Measurements from ENCODE around the gene STK32C.

STK32C gene

DNA sequence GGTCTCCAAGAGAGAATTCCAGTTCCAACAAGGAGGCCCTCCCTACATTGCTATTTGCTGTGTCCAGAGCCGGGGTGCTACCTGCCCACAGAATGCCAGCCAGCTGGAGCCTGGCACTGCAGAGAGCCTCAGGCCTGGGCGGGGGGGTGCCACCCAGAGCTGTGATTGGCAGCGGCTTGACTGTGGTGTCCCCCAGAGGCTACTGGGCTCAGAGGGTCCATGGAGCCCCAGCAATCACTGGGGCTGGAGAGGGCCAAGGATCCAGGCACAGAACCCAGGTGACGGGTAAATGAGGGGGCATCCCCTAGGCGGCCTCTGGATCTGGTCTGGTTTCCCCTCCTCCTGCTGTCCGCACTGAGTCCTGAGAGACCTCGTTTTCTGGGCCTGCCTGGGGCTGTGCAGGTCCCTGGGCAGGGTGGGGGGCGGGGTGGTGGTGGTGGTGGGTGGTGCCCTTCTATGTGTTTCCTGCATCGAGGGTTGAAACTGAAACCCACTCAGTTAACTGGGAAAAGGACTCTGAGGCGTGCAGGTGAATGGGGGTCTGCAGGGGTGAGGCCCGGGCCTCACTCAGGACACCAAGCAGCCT lies 108.4 kb downstream of the STK32C start:
- no peak for DNase-seq (ENCODE audit: low read depth in 2 of 2)

DNA sequence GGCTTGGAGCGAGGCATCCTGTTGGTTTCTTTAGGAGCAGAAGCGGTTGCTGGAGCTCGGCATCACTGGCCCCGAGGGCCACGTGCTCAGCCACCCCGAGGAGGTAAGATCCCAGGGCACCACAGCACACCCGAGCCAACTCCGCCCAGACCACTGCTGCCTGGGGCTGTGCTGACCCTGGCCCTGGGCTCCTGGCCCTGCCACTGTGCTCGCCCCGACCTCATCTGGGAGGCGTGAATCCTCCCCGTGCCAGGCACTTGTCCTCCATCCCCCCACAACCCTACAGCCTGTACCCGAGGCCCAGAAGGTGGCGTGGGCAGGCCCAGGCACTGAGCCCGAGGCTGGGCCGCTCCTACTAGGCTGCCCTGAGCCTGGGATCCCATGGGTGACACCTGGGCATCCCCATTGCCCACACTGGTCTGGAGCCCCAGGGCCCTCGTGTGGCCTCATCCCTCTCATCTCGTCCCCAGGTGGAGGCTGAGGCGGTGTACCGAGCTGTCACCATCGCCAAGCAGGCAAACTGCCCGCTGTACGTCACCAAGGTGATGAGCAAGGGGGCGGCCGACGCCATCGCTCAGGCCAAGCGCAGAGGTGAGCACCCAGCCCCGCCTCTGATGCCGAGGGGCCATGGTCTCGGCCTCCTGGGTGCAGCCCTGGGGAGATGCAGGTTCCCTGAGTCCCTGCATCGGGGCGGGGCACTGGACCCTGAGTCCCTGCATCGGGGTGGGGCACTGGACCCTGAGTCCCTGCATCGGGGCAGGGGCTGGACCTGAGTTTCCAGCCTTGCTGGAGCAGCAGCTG lies 109.2 kb downstream of the STK32C start:
- no peak for DNase-seq (ENCODE audit: low read depth in 2 of 2)

DNA sequence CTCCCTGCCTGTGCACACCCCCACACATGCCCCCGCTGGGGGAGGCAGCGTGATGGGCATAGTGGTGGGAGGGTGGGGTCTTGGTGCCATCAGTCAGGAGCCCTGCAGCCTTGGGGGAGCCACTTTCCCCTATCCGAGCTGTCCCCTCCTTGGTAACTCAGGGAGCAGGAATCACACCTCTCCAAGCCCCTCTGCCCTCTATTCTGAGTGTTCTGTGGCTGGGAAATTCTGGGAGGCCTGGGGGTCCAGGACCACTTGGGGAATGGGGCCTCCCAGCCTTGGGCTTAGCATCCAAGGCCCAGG lies 109.7 kb downstream of the STK32C start:
- DNase-seq (ENCODE audit: low read depth in 2 of 2), result no peak

DNA sequence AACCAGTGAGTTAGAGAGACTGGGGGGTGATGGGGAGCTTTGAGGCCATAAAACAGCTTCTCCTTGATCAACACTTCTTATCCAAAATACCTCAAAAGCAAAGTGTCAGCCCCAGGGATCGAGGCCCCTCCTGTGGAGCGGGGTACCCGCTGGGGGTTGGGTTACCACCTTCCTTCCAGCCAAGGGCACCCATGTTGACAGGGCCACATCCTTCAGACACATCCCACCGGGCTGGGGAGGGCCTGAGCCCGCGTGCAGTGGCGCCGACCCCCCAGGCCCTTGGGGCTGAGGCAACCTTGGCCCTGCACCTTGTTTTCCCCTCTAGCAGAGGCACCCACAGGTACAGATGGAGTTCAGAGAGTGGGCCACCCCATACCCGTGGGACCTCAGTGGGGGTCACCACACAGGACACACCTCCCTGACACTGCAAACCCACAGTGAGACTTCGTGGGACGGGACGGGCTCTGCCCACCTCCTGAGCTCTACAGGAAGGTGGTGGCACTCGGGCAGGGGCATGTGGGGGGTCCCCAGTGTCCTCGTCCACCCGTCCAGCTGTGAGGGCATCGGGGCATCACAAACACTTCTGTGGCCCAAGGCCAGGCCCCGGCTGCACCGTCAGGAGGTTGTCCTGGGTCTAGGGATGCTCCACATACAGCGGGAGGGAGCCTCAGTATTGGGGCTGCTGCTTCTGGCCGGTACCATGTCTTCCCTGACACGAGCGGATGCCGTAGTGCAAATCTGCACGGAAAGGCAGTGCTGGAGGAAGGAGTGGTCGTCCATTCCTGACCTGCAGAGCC lies 110.3 kb downstream of the STK32C start:
- no peak for DNase-seq (ENCODE audit: low read depth in 2 of 2)

DNA sequence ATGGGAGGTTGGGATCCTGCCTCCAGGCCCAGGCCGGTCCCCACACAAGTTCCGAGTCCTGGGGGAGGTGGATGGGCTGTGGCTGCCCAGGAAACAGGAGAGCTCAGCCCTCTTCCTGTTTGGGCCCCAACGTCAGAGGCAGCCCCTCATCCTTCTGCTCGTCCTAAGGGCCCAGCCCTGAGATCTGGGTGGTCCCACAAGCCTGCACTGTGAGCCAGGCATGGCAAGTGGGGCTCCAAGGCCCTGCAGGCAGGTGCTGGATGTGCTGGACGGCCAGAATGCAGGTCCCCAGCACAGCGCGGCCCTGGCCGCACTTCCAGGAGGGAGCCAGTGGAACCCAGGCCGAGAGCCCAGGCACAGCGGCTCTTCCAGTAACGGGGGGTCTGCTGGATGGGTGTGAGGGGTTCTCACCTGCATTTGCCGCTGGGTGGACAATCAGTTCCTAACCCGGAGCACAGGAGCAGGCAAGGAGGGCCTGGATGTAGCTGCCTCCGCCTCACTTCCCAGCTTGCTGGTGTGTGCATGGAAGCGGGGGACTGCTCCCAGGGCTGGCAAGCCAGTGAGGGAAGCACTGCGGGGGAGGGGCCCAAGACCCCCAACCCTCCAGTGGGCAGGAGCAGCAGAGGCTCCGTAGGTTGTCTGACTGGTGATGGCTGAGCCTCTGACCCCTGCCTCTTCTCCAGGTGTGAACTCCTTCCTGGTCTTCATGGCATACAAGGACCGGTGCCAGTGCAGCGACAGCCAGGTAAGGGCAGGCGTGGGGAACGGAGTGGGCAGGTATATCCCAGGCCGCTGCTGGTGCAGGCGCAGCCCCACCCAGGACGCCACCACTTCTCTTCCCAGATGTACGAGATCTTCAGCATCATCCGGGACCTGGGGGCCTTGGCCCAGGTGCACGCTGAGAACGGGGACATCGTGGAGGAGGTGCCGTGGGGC lies 111.3 kb downstream of the STK32C start:
- DNase-seq (ENCODE audit: low read depth in 2 of 2), result no peak

DNA sequence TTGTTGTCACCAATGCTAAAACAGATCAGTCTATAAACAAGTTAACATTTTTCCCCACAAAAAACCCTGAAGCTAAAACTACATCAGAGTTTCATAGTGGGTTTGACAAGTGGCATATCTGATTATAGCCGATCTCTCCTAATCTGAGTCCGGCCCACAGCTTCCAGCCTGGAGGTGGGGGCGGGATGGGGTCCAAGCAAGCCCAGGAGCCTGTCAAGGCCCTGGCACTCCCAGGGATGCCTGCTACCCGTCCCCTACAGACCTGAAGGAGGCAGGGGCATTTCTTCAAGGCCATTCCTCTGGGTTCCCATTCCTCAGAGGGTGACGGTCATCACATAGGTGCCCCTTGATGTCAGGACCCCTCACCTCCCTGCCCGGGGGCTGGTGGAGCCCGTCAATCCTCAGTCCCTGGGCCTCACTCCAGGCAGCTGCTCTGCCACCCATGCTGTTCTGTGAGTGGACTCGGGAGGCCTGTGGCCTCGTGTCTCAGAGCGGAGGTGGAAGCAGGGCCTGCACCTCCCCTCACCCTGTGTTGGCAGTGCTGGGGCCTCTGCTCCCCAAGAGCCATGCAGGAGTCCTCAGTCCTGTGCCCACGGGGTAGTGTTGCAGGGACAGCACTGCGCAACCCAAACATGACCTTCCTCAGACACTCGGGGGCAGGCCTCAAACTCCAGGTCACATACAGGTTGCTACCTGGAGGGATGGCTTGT lies 112.2 kb downstream of the STK32C start:
- DNase-seq (ENCODE audit: low read depth in 2 of 2), result no peak

DNA sequence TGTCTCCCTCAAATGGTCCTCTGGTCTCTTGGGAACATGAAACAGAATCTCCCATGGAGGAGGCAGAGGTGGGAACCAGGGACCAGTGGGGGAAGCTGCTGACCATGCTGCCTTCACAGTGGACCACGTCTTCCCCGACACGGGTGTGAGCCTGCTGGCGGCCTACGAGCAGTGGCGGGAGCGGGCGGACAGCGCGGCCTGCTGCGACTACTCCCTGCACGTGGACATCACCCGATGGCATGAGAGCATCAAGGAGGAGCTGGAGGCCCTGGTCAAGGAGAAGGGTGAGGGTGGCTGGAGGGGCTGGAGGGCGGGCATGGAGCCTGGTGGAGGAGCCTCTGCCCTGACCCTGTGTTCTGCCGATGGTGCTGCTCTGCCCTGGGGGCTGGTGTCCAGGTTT lies 113.0 kb downstream of the STK32C start:
- no peak for DNase-seq (ENCODE audit: low read depth in 2 of 2)

DNA sequence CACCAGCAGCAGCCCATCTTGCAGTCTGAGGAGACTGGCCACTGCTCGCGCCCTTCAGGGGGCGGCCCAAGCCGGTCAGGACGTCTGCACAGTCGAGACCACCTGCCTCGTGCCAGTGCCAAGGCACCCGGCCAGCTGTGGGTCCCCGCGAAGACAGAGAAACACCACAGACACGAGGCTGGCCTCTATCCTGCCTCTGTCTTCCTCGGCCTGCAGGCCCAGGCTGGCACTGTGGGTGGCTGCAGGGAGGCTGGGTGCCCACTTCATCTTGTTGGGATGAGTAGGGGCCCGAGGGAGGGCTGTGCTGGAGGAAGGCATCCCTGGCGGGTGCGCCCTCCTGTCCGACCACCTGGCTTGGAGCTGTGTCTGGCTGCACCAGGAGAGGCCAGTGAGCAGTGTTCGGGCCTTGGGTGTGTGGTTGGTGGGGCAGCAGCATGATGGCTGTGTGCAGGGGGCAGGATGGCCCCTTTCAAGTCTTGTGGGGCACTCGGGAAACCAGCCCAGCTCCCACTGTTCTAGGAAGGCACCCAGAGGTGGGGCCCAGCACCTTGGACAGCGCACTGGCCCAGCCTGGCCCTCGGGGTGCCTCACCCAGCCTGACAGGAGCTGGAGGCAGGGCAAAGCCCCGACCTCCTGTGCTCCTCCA lies 113.7 kb downstream of the STK32C start:
- peak in 1 of 2 donors; percentile 36 for DNase-seq (ENCODE audit: low read depth in 2 of 2)

DNA sequence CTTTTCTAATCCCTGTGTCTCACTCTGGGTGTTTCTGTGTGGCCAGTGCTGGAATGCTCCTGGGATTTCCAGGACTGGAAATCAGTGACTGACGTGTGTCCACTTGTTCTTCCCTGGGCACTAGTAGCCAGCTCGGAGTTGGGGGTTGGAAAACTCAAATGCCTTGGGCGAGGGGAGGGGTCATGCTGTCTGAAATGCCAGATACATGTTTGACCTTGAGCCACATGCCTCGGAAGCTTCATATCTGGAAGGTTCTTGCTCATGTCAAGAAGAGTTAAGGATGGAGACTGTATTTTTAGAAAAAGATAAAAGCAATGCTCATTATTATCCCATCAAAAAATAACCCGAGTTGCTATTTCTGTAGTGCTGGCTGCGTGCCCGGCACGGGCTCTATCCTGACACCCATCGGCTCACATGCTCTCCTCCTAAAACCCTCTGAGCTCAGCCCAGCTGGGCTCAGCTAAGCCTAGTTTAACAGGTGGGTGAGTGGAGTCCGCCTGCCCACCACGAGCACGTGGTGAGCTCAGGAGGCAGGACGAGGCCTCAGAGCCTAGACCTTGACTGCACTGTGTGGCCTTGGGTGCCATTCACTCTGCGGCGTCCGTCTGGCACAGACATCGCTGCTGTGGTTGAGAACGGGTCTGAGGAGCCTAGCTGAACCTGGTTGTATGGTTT lies 114.6 kb downstream of the STK32C start:
- no peak for DNase-seq (ENCODE audit: low read depth in 2 of 2)

DNA sequence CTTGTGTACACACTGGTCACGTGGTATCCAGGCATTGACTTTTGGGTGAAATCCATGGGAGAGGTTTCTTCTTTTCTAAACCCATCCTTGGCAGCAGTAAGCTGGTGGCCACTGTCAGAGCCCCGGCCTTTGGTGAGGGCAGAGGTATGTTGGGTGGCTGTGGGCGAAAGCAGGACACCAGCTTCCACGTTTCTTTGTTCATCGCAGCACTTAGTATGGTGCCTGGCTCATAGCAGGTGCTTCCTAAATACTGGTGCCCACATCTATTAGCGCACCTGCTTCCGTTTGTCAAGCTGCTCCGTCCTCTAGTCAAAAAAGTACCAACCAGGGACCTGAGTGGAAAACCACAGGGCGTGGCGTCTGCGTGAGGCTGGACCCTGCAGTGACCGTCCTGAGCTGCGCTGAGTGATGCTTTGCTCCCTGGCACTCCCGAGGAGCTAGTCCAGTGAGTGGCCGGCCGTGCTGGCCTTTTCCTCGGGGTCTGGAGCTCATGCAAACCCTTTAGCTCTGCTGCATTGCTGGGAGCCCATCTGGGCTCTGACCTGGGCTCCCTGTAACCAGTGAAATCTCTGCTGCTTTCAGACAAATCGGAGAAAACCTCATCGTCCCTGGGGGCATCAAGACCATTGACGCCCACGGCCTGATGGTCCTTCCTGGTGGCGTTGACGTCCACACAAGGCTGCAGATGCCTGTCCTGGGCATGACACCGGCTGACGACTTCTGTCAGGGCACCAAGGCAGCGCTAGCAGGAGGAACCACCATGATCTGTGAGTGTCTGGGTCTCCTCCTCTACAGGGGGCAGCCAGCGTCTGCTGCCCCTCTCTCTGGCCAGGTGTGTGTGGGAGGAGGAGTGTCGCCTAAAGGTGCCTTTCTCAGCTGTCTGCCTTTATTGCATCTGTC lies 115.4 kb downstream of the STK32C start:
- DNase-seq (ENCODE audit: low read depth in 2 of 2), result no peak

DNA sequence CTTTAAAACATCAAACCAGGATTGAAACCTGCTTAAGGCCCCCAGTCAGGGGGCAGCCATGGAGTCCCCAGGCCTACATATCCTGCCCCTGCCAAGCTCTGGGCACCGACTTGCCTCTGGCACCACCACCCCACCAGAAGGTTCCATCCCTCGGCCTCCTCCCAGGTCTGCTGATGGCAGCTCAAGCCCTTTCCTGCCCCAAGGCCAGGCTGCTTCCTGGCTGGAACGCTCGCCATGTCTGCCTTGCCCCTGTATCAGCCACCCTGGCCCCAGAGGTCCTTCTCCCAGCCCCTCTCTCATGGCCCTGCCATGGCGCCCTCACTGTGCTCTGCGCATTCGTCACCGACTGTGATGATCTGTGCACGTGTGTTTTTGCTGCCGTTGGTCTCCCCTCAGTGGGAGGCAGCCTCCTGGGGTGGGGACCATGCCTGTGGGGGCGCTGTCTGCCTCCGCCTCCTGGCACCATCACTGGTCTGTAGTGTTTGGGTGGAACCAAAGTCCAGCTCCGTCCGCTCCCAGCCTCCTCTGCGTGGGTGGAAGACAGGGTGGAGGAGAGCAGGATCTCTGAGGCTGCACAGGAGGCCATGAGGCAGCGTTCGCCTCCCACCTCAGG lies 117.8 kb downstream of the STK32C start:
- DNase-seq (ENCODE audit: low read depth in 2 of 2), result no peak

DNA sequence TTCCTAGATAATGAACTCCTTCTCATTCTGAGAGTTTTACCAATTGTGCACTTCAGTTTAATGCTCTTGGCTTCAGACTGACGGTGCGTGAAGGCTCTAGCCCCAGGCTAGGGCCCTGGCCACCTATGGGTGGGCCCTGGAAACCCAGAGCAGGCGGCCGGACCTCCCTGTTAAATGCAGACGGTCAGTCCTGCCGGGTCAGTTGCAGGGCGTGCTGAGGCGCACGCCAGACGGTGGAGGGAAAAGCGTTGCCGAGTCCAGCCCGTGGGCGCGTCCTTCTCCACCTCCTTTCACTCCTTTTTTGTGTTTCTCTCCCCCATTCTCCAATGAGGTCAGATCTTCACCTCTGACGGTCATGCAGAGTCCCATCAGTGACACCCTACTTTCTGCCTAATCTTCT lies 118.7 kb downstream of the STK32C start:
- DNase-seq (ENCODE audit: low read depth in 2 of 2), result no peak

DNA sequence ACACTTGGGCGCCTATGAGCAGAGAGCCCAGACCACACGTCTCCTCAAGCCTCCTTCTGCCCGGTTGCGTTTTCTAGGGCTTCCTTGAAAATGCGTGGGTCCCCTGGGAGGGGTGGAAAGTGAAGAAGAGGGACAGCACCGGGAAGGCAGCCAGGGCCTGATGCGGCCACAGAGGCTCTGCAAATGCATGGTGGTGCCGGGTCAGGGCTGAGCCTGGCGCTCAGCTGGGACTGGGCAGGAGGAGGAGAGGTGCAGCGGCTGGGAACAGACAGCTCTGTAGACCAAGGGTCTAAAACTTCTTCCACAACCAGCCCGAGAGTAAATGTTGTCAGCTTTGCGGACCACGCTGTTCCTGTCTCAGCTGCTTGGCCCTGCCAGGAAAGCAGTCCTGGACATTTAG lies 119.4 kb downstream of the STK32C start:
- DNase-seq (ENCODE audit: low read depth in 2 of 2), result no peak

DNA sequence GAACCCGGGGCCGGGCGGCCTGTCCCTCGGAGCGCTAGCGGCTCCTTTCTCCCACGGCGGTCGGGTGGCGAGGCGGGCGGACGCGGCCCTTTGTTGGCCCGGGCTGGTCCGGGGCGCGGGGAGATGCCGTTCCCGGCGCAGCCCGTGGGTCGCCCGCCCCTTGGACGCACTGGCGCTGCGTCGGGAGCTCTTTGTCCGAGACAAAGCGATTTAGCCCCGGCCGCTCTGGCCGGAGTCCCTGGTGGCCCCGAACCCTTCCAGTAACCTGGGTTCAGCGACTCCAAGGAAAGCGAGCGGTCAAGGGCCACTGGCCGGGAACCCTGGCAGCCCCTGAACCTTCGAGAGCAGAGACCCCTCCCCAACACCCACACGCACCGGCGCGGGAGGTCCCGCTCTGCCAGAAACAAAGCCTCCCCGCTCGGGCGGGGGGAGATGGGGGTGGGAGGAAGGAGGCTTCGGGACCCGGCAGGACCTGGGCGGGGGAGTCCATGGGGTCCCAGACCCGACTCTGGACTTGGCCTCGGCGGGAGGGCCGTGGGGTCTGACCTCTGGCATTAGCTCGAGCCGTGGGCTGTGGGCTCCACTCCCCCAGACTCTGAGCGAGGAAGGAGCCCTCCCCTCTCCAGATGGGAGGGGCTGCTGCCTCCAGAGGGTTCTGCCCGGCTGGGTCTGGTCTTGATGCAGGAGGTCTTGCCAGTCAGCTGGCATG lies 120.2 kb downstream of the STK32C start:
- no peak for DNase-seq (ENCODE audit: low read depth in 2 of 2)

DNA sequence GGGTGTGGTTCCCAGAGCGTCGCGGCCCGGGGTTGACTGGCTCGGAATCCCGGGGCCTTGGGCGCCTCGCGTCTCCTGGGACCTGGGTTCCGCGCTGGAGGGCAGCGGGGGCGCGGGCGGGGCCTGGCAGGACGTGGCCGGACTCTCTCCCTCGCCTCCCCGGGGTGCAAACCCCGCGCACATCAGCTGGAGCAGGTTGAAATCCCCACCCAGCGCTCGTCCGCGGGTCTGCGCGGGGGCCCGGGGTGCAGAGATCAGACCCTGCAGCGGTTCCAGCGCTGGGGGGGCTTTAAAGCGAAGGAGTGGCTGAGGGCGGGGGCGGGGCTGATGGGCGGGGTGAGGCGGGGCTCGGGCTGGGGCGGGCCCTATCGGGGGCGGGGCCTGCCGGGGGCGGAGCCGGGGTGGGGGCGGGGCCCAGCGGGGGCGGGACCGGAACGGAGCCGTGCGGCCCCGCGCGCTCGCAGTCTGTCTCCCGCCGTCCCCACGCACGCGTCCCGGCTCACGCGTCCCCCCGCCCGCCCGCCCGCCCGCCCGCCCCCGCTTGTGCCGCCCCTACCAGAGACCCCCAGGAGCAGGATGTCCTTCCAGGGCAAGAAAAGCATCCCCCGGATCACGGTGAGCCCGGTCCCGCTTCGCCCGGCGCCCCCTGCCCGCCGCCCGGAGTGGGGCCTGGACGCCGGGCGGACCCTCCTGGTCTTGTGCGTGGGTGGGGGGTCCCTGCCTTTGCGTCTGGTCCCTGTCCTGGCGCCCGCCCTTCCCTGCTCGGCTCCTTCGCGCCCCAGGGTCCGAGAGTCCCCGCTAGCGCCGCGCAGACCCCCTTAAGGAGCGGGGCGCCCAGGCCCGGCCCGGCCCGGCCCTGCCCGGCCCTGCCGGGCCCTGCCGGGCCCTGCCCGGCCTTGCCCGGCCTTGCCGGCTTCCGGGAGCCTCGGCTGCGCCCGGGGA lies 121.0 kb downstream of the STK32C start, which contains the start of gene DPYSL4:
Gene DPYSL4, plus strand, starts transcription at position 461 of the 942 bp plus-strand sequence. Its CDS starts 116 bp downstream, at position 577.
- peak in 1 of 2 donors; percentile 37 for DNase-seq (ENCODE audit: low read depth in 2 of 2)

DNA sequence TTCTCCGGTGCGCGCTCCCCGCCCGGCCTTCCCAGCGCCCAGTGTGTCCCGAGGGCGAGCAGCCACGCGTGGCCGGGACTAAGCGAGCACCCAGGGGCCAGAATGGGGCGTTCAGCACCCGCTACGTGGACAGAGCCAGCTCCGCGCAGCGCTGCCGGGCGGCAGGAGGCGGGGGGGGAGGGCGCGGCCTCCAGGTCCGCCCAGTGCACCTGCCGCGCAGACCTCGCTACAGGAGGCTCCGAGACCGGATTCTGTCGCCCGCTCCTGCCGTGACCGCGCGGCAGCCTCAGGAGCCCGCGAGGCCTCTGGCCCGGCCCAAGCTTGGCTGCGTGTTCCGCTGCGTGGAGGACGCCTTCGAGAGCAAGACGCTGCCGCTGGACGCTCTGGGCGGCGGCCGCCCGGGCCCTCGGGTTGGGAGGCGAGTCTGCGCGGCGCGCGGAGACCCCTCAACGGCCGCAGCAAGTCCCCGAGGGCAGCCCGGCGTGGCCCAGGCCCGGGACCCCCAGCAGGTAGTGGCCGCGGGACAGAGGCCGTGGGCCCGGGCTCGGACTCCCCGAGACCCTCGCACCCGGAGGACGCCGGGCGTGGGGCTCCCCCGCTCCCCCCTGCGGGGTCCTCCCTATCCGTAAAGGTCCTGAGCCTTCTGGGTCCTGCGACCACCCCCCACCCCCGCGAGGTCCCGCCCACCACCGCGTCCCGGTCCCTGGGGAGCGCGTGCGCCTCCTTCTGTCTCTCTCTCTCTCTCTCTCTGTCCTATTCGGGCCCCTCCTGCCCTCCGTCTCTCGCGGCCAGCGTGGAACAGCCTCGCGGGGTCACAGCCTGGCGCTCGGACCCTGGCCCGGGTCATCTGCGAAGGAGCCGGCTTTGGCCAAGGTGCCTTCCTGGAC lies 121.9 kb downstream of the STK32C start:
- DNase-seq (ENCODE audit: low read depth in 2 of 2), result peak; percentile 28 to 52

Measured in stimulated activated CD4-positive, alpha-beta T cell treated with anti-CD3 and anti-CD28 coated beads, Interleukin-4, amount 100 ng/mL, for 48 hours (primary cell).